ENCODE measurements around the gene HMGB2. TPM values are rescaled to one million over a fixed set of nuclear protein-coding genes. Genes with fewer than 3 reads are reported as not detected.

HMGB2 gene
- total RNA-seq, 1 donor from 2014 or later, result 56.3 TPM

GRCh38 chr4:173282256-173282562 is 51.9 kb downstream of the HMGB2 start:
- peaks cover 7% of the 10 kb centered on the region for H3K9me3 Mint-ChIP-seq (ENCODE audit: unreplicated experiment)
- TF ChIP-seq CTCF (IDR thresholded peaks at IDR 0.05), result no peak
- no peaks in the 10 kb centered on the region for H3K27me3 Mint-ChIP-seq (ENCODE audit: unreplicated experiment)
- DNase-seq (ENCODE audit: extremely low spot score, unreplicated experiment), result no peak
- no peak overlapping the region for H3K4me3 Mint-ChIP-seq (ENCODE audit: unreplicated experiment)
- no peaks in the 10 kb centered on the region for H3K4me1 Mint-ChIP-seq (ENCODE audit: unreplicated experiment)
- peaks cover 11% of the 10 kb centered on the region for H3K36me3 Mint-ChIP-seq (ENCODE audit: unreplicated experiment)
- H3K27ac Mint-ChIP-seq (ENCODE audit: unreplicated experiment), result no peak overlapping the region

- H3K9me3 Mint-ChIP-seq (ENCODE audit: unreplicated experiment), result peaks cover 7% of the 10 kb centered on the region
- TF ChIP-seq CTCF (IDR thresholded peaks at IDR 0.05), result no peak
- no peaks in the 10 kb centered on the region for H3K27me3 Mint-ChIP-seq (ENCODE audit: unreplicated experiment)
- no peak overlapping the region for H3K4me3 Mint-ChIP-seq (ENCODE audit: unreplicated experiment)
- peaks cover 11% of the 10 kb centered on the region for H3K36me3 Mint-ChIP-seq (ENCODE audit: unreplicated experiment)
- DNase-seq (ENCODE audit: extremely low spot score, unreplicated experiment), result no peak
- no peak overlapping the region for H3K27ac Mint-ChIP-seq (ENCODE audit: unreplicated experiment)
- H3K4me1 Mint-ChIP-seq (ENCODE audit: unreplicated experiment), result no peaks in the 10 kb centered on the region
Measured at GRCh38 chr4:173281406-173282255, 52.5 kb downstream of the HMGB2 start.

Other genes starting within 250 kb of the HMGB2 start
- 35.0 and 38.5 TPM in 2 replicates for gene GALNT7, start 165.5 kb downstream of the HMGB2 start, total RNA-seq
- gene SAP30, start 36.6 kb upstream of the HMGB2 start, total RNA-seq, result 21.8 and 22.8 TPM in 2 replicates
- 2.2 and 2.6 TPM in 2 replicates for gene SCRG1, start 64.8 kb upstream of the HMGB2 start, total RNA-seq
- gene HAND2, start 195.9 kb upstream of the HMGB2 start, total RNA-seq, result not detected in 2 replicates

All from osteocyte (in vitro differentiated cells).